ENCODE data around the gene CACNA2D3.

CACNA2D3 gene

DNA sequence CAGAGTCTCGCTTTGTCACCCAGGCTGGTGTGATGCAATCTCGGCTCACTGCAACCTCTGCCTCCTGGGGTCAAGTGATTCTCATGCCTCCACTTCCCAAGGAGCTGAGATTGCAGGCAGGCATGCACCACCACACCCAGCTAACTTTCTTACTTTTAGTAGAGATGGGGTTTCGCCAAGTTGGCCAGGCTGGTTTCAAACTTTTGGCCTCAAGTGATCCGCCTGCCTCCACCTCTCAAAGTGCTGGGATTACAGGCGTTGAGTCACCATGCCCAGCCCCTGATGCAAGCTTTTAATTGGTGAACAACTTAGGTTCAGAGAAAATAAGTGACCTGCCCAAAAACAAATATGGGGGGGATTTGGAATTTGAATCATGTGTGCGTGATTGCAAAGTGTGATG lies 559.4 kb downstream of the CACNA2D3 start:
- DNase-seq (ENCODE audit: low read depth) = no peak

DNA sequence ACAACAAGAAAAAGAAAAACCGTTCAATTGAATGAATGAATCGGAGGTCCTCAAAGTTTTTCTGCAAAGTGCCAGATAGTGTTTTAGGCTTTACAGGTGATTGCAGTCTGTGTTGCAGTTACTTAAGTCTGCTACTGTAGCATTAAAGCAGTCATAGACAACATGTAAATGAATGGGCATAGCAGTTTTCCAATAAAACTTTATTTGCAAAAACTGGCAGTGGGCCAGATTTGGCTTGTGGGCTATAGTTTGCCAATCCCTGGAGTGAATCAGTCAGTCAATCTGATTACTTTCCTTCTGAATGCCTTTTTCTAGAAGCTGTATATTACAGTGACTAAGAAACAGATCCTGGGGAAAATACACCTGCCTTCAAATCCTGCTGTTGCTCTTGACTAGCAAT lies 562.9 kb downstream of the CACNA2D3 start:
- no peak for DNase-seq (ENCODE audit: low read depth)

DNA sequence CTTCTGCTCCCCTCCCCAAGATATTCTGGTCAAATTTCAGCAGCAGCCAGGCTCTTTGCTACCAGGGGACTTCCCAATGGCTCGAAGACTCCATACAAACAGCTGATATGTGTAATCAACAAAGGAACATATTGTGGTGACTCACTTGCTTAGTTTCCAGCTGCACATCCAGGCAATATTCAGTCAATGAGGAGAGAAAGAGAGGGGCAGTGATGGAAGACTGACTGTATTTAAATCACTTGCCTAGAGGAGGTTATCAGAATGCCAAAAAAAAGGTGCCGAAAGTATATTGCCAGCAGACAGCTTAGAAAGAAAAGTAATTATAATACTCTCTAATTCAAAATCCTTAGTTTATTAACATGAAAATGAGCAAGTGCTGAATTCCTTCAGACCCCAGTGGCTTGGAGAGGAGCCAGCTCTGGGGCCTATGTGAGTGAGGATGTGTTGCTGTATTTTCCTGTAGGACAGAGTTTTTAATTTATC lies 569.0 kb downstream of the CACNA2D3 start:
- DNase-seq (ENCODE audit: low read depth) = no peak

DNA sequence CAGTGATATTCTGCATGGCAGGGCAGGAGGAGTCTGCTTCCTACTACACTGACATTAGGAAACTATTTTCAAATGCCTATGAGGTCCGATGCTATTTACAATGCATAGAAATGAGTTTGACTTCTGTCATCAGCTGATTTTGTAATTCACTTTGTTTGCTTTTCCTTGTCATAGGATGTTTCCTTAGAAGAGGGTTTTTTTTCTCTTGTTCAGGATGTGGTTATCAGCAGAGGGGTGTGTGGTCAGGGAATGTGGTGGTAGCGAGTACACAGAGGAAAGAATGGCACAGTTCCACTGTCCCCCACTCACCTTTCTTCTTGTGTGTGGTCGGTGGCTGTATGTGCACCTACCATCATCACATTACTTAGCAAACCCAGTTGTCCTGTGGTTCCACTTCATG lies 574.0 kb downstream of the CACNA2D3 start:
- no peak for DNase-seq (ENCODE audit: low read depth)

DNA sequence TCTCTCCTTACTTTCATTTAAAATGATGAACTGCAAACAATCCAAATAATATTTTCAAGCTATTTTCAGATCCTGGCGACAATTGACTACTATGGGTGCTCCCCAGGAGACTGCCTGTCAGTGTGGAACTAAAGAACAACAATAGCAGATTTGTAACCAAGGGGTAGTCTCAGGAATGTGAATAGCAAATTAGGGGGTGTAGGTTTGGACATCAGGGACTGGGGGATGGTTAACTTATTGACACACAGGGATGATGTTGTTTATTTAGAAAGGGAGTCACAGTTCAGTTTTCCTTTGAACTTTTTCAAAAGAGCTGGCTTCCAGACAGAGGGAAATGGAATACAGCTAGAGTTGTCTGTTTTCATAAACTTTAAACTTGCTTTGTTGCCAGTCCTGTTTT lies 575.7 kb downstream of the CACNA2D3 start:
- DNase-seq (ENCODE audit: low read depth) = no peak

DNA sequence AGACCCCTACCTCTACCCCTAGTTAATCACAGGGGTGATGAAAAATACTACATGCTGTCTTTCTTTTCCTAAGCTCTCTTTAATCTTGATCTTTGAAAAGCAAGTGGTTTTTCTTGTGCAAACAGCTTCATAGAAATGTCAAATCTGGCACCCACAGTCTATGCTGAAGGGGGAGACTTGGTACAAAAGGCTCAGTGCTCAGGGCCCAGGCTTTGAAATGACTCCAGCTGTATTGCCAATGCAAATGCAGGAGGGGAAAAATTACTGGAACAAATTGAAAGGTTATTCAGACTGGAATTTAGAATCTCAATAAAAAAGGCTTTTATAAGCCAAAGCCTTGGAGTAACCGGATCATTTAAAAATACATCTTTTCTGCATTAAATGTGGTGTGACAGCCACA lies 581.6 kb downstream of the CACNA2D3 start:
- no peak for DNase-seq (ENCODE audit: low read depth)

DNA sequence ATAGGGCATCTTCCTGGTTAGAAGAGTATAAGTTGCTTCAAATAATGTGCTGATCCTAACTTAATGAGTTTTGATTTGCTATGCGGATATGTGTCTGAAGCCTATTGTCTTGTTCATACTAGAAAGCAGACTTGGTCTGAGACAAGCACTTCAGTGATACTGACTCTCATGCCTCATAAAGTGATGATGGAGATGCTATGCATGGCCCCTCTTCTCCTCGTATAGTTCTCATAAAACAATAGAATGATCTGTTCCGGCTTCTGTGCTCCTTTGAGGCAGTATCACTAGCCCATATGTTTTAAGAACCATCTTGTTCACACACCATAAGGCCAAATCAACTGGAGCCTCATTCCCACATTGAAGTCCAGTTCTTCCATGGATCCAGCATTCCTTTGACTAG lies 583.4 kb downstream of the CACNA2D3 start:
- no peak for DNase-seq (ENCODE audit: low read depth)

DNA sequence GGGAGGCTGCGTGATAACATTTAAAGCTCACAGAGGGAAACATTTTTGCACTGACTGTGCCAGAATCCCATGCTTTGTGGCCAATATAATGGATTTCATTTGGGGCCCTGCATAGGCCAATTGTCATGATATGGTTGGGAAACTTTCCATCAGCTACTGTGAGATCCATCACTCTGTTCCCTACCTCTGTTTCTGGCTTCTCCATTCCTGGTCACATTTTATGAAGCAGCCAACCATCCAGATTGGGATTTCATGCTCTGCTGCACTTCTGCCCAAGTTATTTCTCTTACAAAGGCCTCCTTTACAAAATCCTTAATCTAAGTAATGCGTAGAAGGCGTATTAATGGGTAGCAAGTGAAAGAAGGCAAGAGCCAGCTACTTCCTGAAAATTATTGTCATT lies 584.4 kb downstream of the CACNA2D3 start:
- no peak for DNase-seq (ENCODE audit: low read depth)

DNA sequence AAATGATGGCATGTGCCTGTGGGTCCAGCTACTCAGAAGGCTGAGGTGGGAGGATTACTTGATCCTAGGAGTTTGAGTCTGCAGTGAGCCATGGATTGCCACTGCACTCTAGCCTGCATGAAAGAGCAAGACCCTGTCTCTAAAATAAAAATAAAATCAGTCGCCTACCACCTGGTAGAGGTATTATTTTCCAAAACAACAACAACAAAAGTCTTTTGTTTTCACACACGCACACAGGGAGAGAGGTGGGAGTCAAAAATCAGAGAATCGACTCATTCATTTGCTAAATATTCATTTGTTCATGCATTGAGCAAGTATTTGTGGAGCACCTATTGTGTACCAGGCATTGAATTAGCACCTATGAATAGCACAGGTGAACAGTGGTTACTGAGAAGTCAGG lies 587.4 kb downstream of the CACNA2D3 start:
- DNase-seq (ENCODE audit: low read depth) = no peak

DNA sequence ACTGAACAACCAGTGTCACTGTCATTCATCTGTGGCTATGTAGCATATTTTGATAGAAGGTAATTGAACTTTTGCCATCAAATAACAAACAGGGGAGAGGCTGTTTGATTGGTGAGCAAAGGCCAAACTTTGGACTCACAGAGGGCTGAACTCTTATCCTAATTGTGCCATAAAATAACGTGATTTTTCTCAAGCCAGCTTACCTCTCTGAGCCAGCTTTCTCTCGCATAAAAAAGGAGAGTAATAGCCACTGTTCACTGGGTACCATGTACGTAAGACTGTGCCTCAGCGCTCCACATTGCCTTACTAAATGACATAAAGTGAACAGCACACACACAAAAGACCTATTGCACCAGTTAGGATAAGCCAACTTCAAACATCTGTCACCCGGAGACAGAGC lies 588.6 kb downstream of the CACNA2D3 start:
- no peak for DNase-seq (ENCODE audit: low read depth)

DNA sequence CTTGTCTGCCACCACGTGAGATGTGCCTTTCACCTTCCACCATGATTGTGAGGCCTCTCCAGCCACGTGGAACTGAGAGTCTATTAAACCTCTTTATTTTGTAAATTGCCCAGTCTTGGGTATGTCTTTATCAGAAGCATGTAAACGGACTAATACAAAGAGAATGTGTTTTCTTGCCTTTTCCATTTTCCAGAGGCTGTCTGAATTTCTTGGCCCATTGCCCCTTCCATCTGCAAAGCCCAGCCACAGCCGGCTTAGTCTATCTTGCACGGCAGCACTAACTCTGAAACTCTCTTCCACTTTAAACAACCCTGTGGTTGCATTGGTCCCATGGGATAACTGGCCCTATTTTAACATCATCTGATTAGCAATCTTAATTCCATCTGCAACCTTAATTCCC lies 590.2 kb downstream of the CACNA2D3 start:
- peak; percentile 13 for DNase-seq (ENCODE audit: low read depth)

DNA sequence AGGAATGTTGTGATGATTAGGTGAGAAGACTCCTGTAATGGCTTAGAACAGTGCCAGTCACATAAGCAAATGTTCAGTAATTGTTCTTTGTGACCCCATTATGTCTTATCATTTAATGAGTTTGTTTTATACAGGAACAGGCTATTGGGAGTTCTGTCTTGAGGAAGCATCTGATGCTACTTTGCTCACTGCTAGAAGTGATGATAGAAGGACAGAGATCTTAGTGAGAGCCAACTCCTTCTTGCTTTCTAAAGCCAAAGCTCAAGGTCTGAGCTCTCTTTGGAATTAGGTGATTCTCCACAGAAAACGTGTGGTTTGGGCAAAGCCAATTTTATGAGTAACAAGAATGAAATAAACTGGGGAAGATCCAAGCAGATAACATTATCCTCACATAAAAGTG lies 590.7 kb downstream of the CACNA2D3 start:
- no peak for DNase-seq (ENCODE audit: low read depth)

DNA sequence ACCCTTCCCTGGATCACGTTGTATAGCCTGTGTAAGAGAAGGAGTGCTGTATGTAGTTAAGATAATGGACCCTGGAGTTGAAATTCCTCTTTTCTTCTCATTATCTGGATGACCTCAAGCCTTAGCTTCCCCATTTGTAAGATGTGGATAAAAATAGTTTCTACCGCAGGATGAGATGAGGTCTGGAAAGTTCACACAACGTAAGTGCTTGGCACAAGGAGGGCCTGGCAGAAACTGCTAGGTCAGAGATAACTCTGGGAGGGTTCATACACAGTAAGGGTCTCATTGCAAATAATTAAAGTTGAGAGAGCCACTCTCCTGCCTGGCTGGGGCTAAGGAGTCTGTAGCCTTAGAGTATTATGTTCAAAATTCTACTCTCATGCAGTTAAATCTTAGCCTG lies 591.1 kb downstream of the CACNA2D3 start:
- DNase-seq (ENCODE audit: low read depth) = no peak

DNA sequence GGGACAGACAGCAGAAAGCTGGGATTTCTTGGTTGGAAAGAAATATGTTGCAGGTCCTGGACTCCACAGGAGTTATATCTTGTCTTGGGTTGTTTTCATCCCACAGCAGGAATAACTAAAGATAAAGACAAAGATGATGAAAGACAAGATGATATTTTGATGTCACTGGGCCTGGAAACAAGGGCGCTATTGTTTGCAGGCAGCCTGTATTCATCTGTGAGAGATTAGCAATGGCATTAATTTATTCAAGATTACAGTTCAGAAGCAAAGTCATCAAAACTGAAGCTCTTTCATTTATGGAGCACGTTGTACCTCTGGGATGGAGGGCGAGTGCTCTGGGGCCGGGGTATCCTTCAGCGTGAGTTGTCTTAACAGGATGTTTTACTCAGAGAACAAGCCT lies 591.7 kb downstream of the CACNA2D3 start:
- DNase-seq (ENCODE audit: low read depth) = no peak

DNA sequence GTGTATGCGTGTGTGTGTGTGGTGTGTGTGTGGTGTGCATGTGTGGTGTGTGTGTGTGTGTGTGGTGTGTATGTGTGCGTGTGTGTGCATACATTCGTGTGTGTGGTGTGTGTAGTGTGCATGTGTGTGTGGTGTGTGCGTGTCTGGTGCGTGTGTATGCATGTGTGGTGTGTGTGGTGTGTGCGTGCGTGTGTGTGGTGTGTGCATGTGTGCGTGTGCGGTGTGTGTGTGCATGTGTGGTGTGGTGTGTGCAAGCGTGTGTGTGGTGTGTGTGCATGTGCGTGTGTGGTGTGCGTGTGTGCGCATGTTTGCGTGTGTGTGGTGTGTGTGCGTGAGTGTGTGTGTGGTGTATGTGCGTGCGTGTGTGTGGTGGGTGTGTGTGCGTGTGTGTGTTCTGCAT lies 595.2 kb downstream of the CACNA2D3 start:
- DNase-seq (ENCODE audit: low read depth) = no peak

DNA sequence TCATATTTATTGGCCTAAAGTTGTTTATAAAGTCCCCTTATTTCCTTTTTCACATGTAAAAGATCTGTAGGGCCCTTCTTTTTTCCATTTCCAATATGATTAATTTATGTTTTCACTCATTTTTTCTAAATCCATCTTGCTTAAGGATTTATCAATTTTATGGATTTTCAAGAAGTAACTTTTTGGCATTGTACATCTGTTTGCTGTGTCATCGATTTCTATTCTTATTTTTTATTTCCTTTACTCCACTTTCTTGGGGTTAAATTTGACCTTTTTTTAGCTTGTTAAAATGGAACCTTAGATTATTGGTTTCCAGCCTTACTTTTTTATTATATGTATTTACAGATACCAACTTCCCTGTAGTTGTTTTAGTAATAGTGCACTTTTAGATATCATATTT lies 597.6 kb downstream of the CACNA2D3 start:
- no peak for DNase-seq (ENCODE audit: low read depth)

DNA sequence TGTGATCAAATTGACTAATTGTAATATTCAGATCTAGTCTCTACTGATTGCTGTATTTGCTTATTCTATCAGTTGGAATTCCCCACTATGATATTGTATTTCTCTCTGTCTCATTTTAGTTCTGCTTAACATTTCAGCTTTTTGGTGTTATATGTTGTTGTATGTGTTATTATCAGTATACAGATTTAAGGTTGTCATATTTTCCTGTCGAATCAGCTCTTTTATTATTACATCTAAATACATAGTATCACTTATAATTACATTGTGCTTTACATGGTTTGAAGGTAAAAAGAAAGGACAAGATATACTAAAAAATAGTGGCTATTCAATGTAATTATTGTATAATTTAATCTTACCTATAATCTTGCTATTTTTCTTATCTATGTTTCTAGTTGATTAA lies 598.3 kb downstream of the CACNA2D3 start:
- no peak for DNase-seq (ENCODE audit: low read depth)

DNA sequence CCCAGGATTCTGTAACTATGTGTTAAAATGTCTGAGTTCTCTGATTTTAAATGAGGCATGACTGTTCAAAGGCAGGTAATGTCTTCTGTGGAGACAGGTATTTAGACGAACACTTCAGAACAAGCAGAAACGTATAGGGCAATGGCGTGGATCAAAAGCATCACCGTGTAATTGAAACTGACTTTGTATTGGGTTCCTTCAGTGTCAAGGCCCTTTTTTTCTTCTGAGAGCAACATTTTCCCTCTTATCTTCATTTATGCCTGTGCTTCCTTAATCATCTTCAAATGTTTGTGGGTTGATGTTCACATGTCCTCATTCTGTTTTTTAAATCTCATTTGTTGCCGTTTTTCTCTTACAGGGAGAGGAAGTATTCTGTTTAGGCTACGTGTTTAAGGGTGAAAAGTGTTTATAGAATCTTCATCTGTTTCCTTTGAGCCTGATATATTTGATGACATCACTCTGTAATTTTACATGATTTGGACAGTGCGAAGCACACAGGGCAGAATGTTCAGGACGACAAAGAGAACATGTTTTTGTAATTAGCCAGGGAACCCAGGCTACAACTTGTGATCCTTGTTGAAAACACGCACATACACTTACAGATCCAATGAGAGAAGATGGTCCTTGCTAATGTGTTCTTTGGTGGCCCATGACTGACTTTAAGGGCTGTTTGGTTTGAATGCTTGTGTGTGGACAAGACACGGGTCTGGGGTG lies 609.5 kb downstream of the CACNA2D3 start:
- no peak for DNase-seq (ENCODE audit: low read depth)

DNA sequence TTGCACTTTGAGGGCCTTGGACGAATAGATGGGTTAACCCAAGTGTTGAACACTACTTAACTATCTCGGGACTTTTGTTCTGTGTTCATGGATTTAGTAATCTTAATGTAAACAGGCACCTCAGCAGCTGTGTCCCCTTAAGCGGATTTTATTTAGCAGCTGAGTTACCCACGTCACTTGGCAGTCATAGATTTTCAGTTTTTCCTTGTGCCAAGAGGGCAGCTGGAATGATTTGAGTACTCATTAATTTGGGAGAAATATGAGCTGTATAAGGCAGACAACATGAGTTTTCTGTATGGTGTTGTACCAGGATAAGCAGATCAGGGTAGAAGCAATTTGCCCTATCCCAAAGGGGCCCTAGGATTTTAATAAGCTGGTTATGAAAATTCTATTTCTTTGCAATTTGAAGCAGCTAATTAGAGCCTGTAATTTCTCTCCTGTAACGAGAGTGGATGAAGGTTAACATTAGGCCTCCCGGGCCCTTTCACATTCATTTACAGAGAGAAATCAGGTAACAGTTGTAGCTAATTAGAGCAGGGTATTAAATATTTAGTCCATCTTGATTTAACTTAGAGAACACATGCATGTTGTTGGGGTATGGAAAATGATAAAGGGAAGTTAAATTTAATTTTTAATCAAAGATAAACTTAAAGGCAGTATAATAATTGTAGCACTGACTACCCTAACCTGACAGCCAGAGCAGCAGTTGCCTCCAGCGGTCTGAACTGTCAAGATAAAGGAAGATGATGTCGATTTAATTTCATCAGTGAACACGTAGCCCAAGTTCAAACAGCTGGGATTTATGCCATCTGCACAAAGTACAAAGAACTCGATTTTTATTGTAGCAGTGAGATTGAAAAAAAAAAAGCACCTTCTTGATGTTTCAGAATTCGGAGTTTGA lies 611.0 kb downstream of the CACNA2D3 start:
- DNase-seq (ENCODE audit: low read depth) = no peak

DNA sequence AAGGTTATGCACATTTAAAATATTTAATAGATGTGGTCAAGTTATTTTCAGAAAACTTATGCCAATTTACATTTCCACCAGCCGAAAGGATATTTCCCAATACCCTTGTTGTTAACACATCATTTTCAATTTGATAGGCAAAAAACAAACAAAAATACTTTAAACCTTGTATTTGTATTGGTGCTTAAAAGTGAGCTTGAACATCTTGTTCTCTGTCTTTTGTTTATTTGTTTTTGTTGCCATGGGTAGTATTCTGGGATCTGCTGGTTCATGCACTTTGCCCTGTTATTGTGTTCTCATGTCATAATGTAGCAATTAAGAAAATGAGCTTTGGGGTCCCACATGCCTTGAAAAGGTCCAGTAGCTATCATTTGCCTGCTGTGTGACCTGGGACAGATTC lies 614.1 kb downstream of the CACNA2D3 start:
- no peak for DNase-seq (ENCODE audit: low read depth)

DNA sequence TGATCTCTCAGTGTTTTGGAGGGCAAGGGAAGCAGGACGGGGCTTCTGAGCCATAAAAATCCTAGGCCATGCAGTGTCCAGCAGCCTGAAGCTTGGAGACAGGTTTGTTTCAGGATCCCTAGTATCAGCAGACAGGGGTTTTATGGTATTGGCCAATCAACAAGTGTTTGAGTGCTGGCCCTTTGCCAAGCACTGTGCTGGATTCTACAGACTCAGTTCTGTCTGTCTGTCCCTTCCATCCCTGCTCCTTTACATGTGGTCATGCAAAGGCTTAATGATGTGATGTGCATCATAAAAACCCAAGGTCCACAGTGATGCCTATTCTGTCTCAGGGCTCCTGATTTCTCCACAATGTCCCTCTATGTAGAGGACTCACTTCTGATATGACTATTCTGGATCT lies 621.4 kb downstream of the CACNA2D3 start:
- DNase-seq (ENCODE audit: low read depth) = no peak

DNA sequence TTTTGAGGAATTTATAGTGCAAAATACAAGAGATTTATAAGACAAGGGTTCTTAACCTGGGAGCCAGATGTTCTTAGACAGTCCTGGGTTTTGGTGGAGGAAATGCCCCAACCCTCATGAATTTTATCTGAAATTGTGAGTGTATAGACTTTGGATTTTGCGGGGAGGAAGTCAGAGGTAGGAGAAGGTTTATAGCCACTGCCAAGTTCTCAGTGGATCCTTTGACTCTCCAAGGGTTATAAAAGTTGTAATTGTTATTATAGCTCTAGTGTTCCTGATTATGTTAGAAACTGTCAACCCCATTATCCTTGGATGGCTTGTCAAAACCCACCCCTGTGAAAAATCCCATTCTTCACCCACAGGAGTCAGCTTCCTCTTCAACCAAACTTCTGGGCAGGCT lies 621.9 kb downstream of the CACNA2D3 start:
- DNase-seq (ENCODE audit: low read depth) = no peak

DNA sequence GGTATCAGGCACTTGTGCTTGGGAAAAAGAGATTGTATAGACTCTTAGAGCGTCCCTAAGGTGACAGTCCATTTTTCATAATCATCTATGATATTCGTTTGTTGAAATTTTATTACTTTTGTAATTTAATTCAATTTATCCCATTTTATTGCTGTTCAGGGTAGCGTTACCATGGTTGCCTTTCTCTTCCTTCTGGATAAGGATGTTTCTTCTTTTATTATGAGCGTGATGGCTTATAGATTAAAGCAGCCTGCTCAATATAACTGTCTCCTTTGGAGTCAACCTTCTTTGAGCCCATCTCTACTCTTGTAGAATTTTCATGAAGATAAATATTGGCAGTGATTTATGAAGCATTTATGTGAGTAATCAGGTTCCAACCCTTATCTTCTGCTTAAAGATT lies 623.5 kb downstream of the CACNA2D3 start:
- no peak for DNase-seq (ENCODE audit: low read depth)

DNA sequence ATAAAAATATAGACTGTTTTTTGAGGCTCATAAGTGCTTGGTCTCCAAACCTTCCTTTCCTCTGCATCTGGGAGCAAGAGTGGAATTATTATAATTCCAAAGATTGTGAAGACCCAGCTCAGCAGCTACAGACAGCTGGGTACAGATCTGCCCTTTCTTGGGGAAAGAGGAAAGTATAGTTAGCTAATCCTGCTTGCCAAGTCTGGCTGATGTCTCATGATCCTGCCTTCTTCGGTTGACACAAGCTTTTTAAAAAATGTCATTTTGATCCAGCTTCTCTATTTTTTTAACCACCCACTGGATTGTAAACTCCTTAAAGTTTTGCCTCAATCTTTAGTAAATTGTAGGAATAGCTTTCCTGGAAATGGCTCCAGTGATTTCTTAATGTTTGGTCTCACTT lies 624.4 kb downstream of the CACNA2D3 start:
- peak; percentile 31 for DNase-seq (ENCODE audit: low read depth)
